SU-DHL-6 (cell line): ENCODE data around the gene KRTAP12-3.
"Not testable (repeated sequence)": the region's sequence is repeated elsewhere in the genome, so short reads cannot be mapped to it uniquely, and the experiment has no call there.

Experiments
- H2AFZ ChIP-seq: fragments of 200-600 bp; sonication (generic); 2 replicates; pipeline ENCODE4 v1.6.1; 2014; ENCODE audit warnings: low read depth, mild to moderate bottlenecking, moderate library complexity, mixed read lengths, antibody characterized with exemption, low read length; ENCODE audit not compliant: severe bottlenecking
- H3F3A ChIP-seq: fragments of 200-600 bp; shearing (Covaris generic); 2 replicates; pipeline ENCODE4 v1.6.0; 2016; ENCODE audit warnings: antibody characterized with exemption, mild to moderate bottlenecking; ENCODE audit not compliant: insufficient read depth
- H3K27ac ChIP-seq: fragments of 200-600 bp; sonication (generic); 2 replicates; pipeline ENCODE4 v1.5.1; 2016; ENCODE audit warnings: low read depth, mild to moderate bottlenecking, low read length, moderate library complexity, mixed read lengths
- H3K27me3 ChIP-seq: fragments of 200-600 bp; sonication (generic), shearing (Covaris generic); 2 replicates; pipeline ENCODE4 v1.6.0; 2014; ENCODE audit warnings: mild to moderate bottlenecking, low read length
- H3K36me3 ChIP-seq: fragments of 200-600 bp; sonication (generic); 2 replicates; pipeline ENCODE4 v1.6.1; 2014; ENCODE audit warnings: mild to moderate bottlenecking, low read length, mixed read lengths
- H3K4me2 ChIP-seq: fragments of 300-600, 200-600 bp; shearing (Covaris generic), sonication (generic); 2 replicates; pipeline ENCODE4 v1.6.0; 2014; ENCODE audit warnings: low read length, low read depth, mild to moderate bottlenecking; ENCODE audit not compliant: poor library complexity, severe bottlenecking
- H3K4me3 ChIP-seq: fragments of 200-600 bp; sonication (generic); 2 replicates; pipeline ENCODE4 v1.5.1; 2014; ENCODE audit warnings: antibody characterized with exemption, low read length, mild to moderate bottlenecking, mixed read lengths; ENCODE audit not compliant: insufficient read depth, poor library complexity, severe bottlenecking
- H3K79me2 ChIP-seq: fragments of 200-600 bp; sonication (generic); 2 replicates; pipeline ENCODE4 v1.6.1; 2014; ENCODE audit warnings: mild to moderate bottlenecking, low read length, moderate library complexity; ENCODE audit not compliant: insufficient read depth
- H3K9ac ChIP-seq: fragments of 200-600 bp; sonication (generic); 2 replicates; pipeline ENCODE4 v1.7.0; 2014; ENCODE audit warnings: mild to moderate bottlenecking, low read length
- H3K9me2 ChIP-seq: fragments of 200-600 bp; sonication (generic); replicated peaks from 2 replicates; pipeline ENCODE4 v1.6.1; 2014; ENCODE audit warnings: low read length; ENCODE audit not compliant: insufficient read depth
- H3K9me3 ChIP-seq: fragments of 200-600 bp; sonication (generic); 2 replicates; pipeline ENCODE4 v1.6.1; 2014; ENCODE audit warnings: low read length, mixed read lengths; ENCODE audit not compliant: insufficient read depth
- H4K20me1 ChIP-seq: fragments of 200-600 bp; sonication (generic); 2 replicates; pipeline ENCODE4 v1.6.1; 2014; ENCODE audit warnings: low read depth, mild to moderate bottlenecking, antibody characterized with exemption, low read length, moderate library complexity, mixed read lengths
- CTCF ChIP-seq: fragments of 200-600 bp; sonication (generic); IDR thresholded peaks from one replicate; pipeline ENCODE4 v1.5.1; 2017; ENCODE audit warnings: antibody characterized with exemption, mild to moderate bottlenecking, low read length, moderate library complexity; ENCODE audit not compliant: insufficient read depth, poor library complexity, severe bottlenecking
- EZH2phosphoT487 ChIP-seq: fragments of 200-600 bp; sonication (generic), shearing (Covaris generic); conservative IDR thresholded peaks from 2 replicates; pipeline ENCODE4 v1.6.1; 2018; ENCODE audit warnings: mild to moderate bottlenecking, antibody characterized with exemption, low read length, moderate library complexity, mixed read lengths

KRTAP12-3 gene

GRCh38 chr21:44658541-44658910, 794 bp downstream of the KRTAP12-3 start:
- no peak overlapping the region for H3K9ac ChIP-seq
- no peaks in the 10 kb centered on the region for H3F3A ChIP-seq
- no peaks in the 10 kb centered on the region for H3K9me2 ChIP-seq
- H3K4me3 ChIP-seq = no peak overlapping the region
- no peak overlapping the region for H2AFZ ChIP-seq
- H3K9me3 ChIP-seq = no peaks in the 10 kb centered on the region
- TF ChIP-seq EZH2phosphoT487 (no peak), CTCF (no peak)
- H3K79me2 ChIP-seq = no peaks in the 10 kb centered on the region
- no peaks in the 10 kb centered on the region for H4K20me1 ChIP-seq
- no peaks in the 10 kb centered on the region for H3K27me3 ChIP-seq
- no peak overlapping the region for H3K4me2 ChIP-seq
- H3K27ac ChIP-seq = no peak overlapping the region
- no peaks in the 10 kb centered on the region for H3K36me3 ChIP-seq

- no peaks in the 10 kb centered on the region for H3K79me2 ChIP-seq
- no peak overlapping the region for H3K4me3 ChIP-seq
- no peak overlapping the region for H3K27ac ChIP-seq
- H3K36me3 ChIP-seq = no peaks in the 10 kb centered on the region
- H3F3A ChIP-seq = no peaks in the 10 kb centered on the region
- no peaks in the 10 kb centered on the region for H3K9me3 ChIP-seq
- no peak overlapping the region for H3K4me2 ChIP-seq
- H3K9me2 ChIP-seq = no peaks in the 10 kb centered on the region
- H3K27me3 ChIP-seq = no peaks in the 10 kb centered on the region
- H4K20me1 ChIP-seq = no peaks in the 10 kb centered on the region
- no peak overlapping the region for H2AFZ ChIP-seq
- no peak overlapping the region for H3K9ac ChIP-seq
- no peak for TF ChIP-seq CTCF
- TF ChIP-seq EZH2phosphoT487 = no peak
These were observed 1.3 kb downstream of the KRTAP12-3 start for GRCh38 chr21:44658913-44659595.

GRCh38 chr21:44661567-44661966, 3.8 kb downstream of the KRTAP12-3 start:
- not testable (repeated sequence) for H3K9me3 ChIP-seq, H2AFZ ChIP-seq, H3K27ac ChIP-seq, H3K36me3 ChIP-seq, H3K4me3 ChIP-seq, H3K27me3 ChIP-seq, H3K9ac ChIP-seq, H3K9me2 ChIP-seq, H4K20me1 ChIP-seq, H3F3A ChIP-seq, H3K4me2 ChIP-seq, H3K79me2 ChIP-seq

- no peak overlapping the region for H3K4me2 ChIP-seq
- no peaks in the 10 kb centered on the region for H3K9me2 ChIP-seq
- no peaks in the 10 kb centered on the region for H3K27me3 ChIP-seq
- no peak overlapping the region for H2AFZ ChIP-seq
- TF ChIP-seq CTCF (no peak), EZH2phosphoT487 (no peak)
- H3K27ac ChIP-seq = no peak overlapping the region
- H3F3A ChIP-seq = no peaks in the 10 kb centered on the region
- no peaks in the 10 kb centered on the region for H3K36me3 ChIP-seq
- no peak overlapping the region for H3K4me3 ChIP-seq
- H3K9ac ChIP-seq = no peak overlapping the region
- no peaks in the 10 kb centered on the region for H3K9me3 ChIP-seq
- H3K79me2 ChIP-seq = no peaks in the 10 kb centered on the region
- no peaks in the 10 kb centered on the region for H4K20me1 ChIP-seq
These were observed 7.0 kb downstream of the KRTAP12-3 start for GRCh38 chr21:44664691-44665090.
